Measurements from ENCODE around the gene SDF2.

The SDF2 gene

DNA sequence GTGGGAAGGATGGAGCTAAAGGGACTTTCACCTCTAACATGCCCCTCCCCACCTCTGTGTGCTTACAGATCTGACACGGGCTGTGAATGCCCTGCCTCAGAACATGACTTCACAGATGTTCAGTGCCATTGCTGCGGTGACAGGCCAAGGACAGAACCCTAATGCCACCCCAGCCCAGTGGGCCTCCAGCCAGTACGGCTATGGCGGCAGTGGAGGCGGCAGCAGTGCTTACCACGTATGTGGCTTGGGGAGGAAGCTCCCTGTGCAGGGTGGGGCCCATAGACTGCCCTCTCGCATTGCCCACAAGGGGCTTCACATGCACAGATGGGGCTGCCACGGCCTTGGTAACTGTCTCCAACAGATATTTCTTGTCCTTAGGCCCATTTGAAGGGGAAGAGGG, 38.6 kb upstream of the SDF2 start:
- peaks cover 42% of the 10 kb centered on the region for H3K36me3 ChIP-seq (ENCODE audit: insufficient read depth, low read length)
- H3K4me1 ChIP-seq (ENCODE audit: insufficient read depth, low read length) = no peaks in the 10 kb centered on the region; the same call in 1 of the 2 replicates
- H3K9ac ChIP-seq (ENCODE audit: low read depth, low read length) = no peak overlapping the region
- H3K9me3 ChIP-seq (ENCODE audit: control insufficient read depth, insufficient read depth, low read length) = no peaks in the 10 kb centered on the region

DNA sequence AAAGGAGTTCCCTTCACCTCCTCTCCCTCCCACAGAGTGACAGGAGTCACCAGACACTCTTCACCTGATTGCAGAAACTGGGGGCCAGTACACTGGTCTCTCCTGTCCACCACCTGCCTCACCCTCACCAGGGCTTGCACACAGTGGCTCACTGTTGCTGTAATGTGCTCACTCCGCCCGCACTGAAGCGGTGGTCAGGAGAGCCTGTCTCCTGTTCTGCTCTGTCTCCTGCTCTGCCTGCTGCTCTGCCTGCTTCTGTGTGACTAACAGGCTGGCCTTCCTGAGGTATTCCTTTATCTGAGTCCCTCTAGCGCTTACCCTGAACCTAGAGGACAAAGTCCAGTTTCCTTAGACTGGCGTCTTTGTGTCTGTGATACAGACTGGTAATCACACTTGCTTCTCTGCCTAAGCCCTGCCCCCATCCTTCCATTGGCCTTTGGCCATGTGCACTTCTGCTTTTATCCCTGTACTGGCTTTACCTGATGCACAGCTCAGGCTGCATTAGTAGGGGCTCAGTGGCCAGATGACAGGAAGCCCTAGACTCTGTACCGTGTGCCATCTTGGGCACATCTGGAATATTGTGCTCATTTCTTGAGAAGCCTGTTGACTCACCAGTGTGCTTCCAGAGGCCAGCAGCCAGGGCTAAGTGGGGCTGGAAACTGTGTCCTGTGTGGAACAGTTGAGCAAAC, 36.7 kb upstream of the SDF2 start:
- Histone ChIP-seq H3K9ac (ENCODE audit: low read depth, low read length) (no peak overlapping the region), H3K4me1 (ENCODE audit: insufficient read depth, low read length) (no peaks in the 10 kb centered on the region), H3K36me3 (ENCODE audit: insufficient read depth, low read length) (peaks cover 46% of the 10 kb centered on the region), H3K9me3 (ENCODE audit: control insufficient read depth, insufficient read depth, low read length) (no peaks in the 10 kb centered on the region)

GRCh38 chr17:28693869-28694268, 32.2 kb upstream of the SDF2 start:
- H3K9ac ChIP-seq (ENCODE audit: low read depth, low read length) = no peak overlapping the region
- peaks cover 46% of the 10 kb centered on the region for H3K36me3 ChIP-seq (ENCODE audit: insufficient read depth, low read length)
- H3K9me3 ChIP-seq (ENCODE audit: control insufficient read depth, insufficient read depth, low read length) = no peaks in the 10 kb centered on the region
- no peaks in the 10 kb centered on the region for H3K4me1 ChIP-seq (ENCODE audit: insufficient read depth, low read length)

- no peaks in the 10 kb centered on the region for H3K9me3 ChIP-seq (ENCODE audit: control insufficient read depth, insufficient read depth, low read length)
- H3K36me3 ChIP-seq (ENCODE audit: insufficient read depth, low read length) = peaks cover 59% of the 10 kb centered on the region
- no peaks in the 10 kb centered on the region for H3K4me1 ChIP-seq (ENCODE audit: insufficient read depth, low read length)
- no peak overlapping the region for H3K9ac ChIP-seq (ENCODE audit: low read depth, low read length)
These were observed 27.3 kb upstream of the SDF2 start for GRCh38 chr17:28689011-28689410.

DNA sequence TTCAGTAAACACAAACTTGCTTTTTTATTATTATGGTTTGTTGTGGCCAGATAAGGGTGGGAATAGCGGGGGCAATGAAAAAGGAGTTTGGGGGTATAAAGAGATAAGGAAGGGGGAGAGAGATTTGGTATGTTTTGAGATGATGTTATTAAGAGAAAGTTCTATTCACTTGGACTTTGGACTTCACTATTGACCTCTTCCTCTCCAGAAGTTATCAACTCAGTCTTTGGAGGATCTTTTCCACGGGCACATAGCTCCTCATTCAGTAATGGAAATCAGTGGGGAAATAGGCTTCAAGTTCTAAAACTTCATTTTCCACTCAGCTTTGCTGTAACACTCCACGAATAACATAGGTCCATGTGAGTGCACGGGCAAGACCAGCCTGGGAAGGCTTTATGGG, 26.8 kb upstream of the SDF2 start:
- Histone ChIP-seq H3K9me3 (ENCODE audit: control insufficient read depth, insufficient read depth, low read length) (no peaks in the 10 kb centered on the region), H3K9ac (ENCODE audit: low read depth, low read length) (no peak overlapping the region), H3K36me3 (ENCODE audit: insufficient read depth, low read length) (peaks cover 57% of the 10 kb centered on the region), H3K4me1 (ENCODE audit: insufficient read depth, low read length) (no peaks in the 10 kb centered on the region)

DNA sequence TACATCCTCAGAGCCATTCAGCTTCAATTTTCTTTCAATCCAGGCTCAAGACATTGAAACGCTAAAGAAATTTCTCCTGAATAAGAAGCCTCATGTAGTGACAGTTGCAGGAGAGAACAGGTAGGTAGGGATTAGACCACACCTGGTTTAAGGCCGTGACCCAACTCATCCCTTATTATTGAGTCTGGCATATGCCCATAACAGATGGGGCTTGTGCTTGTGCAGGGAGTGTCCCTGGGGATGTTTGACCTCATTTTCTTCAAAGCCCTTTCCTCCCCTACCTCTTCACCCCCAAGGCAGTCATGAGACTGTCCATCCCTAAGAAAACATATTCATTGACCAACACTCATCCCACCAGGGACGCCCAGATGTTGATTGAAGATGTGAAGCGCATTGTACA, 24.6 kb upstream of the SDF2 start:
- no peaks in the 10 kb centered on the region for H3K9me3 ChIP-seq (ENCODE audit: control insufficient read depth, insufficient read depth, low read length)
- H3K4me1 ChIP-seq (ENCODE audit: insufficient read depth, low read length) = no peaks in the 10 kb centered on the region
- H3K9ac ChIP-seq (ENCODE audit: low read depth, low read length) = no peak overlapping the region
- H3K36me3 ChIP-seq (ENCODE audit: insufficient read depth, low read length) = peaks cover 70% of the 10 kb centered on the region

GRCh38 chr17:28685366-28685765, 23.7 kb upstream of the SDF2 start:
- peaks cover 72% of the 10 kb centered on the region for H3K36me3 ChIP-seq (ENCODE audit: insufficient read depth, low read length)
- H3K9me3 ChIP-seq (ENCODE audit: control insufficient read depth, insufficient read depth, low read length) = no peaks in the 10 kb centered on the region
- H3K4me1 ChIP-seq (ENCODE audit: insufficient read depth, low read length) = no peaks in the 10 kb centered on the region
- no peak overlapping the region for H3K9ac ChIP-seq (ENCODE audit: low read depth, low read length)

- Histone ChIP-seq H3K9ac (ENCODE audit: low read depth, low read length) (no peak overlapping the region), H3K36me3 (ENCODE audit: insufficient read depth, low read length) (peaks cover 70% of the 10 kb centered on the region), H3K9me3 (ENCODE audit: control insufficient read depth, insufficient read depth, low read length) (no peaks in the 10 kb centered on the region), H3K4me1 (ENCODE audit: insufficient read depth, low read length) (no peaks in the 10 kb centered on the region)
These were observed 23.3 kb upstream of the SDF2 start for GRCh38 chr17:28684963-28685362.

DNA sequence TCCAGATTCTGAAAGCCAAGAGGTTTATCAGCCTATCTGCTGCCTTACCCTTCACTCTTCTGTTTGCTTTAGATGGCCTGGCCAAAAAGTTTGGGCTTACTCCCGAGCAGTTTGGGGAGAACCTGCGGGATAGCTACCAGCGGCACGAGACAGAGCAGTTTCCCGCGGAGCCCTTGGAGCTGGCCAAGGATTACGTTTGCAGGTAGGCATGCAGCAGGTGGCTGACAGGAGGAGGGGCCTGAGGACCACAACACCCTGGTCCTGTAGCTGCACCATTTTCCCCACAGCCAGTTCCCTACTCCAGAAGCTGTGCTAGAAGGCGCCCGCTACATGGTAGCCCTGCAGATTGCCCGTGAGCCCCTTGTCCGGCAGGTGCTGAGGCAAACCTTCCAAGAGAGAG, 20.9 kb upstream of the SDF2 start:
- Histone ChIP-seq H3K9ac (ENCODE audit: low read depth, low read length) (no peak overlapping the region), H3K36me3 (ENCODE audit: insufficient read depth, low read length) (peaks cover 63% of the 10 kb centered on the region), H3K4me1 (ENCODE audit: insufficient read depth, low read length) (no peaks in the 10 kb centered on the region), H3K9me3 (ENCODE audit: control insufficient read depth, insufficient read depth, low read length) (no peaks in the 10 kb centered on the region)

- no peak overlapping the region for H3K9ac ChIP-seq (ENCODE audit: low read depth, low read length)
- no peaks in the 10 kb centered on the region for H3K9me3 ChIP-seq (ENCODE audit: control insufficient read depth, insufficient read depth, low read length)
- H3K36me3 ChIP-seq (ENCODE audit: insufficient read depth, low read length) = peaks cover 55% of the 10 kb centered on the region
- H3K4me1 ChIP-seq (ENCODE audit: insufficient read depth, low read length) = no peaks in the 10 kb centered on the region
These were observed 14.3 kb upstream of the SDF2 start for GRCh38 chr17:28675980-28676379.

GRCh38 chr17:28675490-28675889, 13.8 kb upstream of the SDF2 start:
- peaks cover 54% of the 10 kb centered on the region for H3K36me3 ChIP-seq (ENCODE audit: insufficient read depth, low read length)
- H3K9me3 ChIP-seq (ENCODE audit: control insufficient read depth, insufficient read depth, low read length) = no peaks in the 10 kb centered on the region
- no peaks in the 10 kb centered on the region for H3K4me1 ChIP-seq (ENCODE audit: insufficient read depth, low read length)
- no peak overlapping the region for H3K9ac ChIP-seq (ENCODE audit: low read depth, low read length)

GRCh38 chr17:28669918-28670317, 8.2 kb upstream of the SDF2 start:
- H3K4me1 ChIP-seq (ENCODE audit: insufficient read depth, low read length) = no peaks in the 10 kb centered on the region
- H3K9me3 ChIP-seq (ENCODE audit: control insufficient read depth, insufficient read depth, low read length) = no peaks in the 10 kb centered on the region
- H3K36me3 ChIP-seq (ENCODE audit: insufficient read depth, low read length) = peaks cover 34% of the 10 kb centered on the region
- no peak overlapping the region for H3K9ac ChIP-seq (ENCODE audit: low read depth, low read length)

DNA sequence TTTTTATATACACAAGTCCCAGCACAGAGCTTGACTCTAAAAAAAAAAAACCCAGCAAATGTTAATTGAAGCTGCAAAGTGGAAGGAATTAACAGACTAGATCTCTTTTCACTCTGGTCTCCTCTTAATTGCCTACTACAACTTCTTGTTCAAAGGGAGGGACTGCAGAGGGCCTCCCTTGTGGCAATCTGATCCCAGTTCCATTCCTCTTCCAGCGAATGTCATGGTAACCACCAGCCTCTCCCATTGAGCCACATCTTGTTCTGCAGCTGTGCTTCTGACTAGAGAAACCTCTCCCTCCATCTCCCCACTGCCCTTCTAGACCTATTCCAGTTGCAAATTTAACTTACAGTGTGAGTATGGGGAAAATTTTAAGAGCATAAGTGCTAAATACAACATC, 6.2 kb upstream of the SDF2 start:
- Histone ChIP-seq H3K9ac (ENCODE audit: low read depth, low read length) (no peak overlapping the region), H3K4me1 (ENCODE audit: insufficient read depth, low read length) (peaks cover 6% of the 10 kb centered on the region), H3K36me3 (ENCODE audit: insufficient read depth, low read length) (peaks cover 21% of the 10 kb centered on the region), H3K9me3 (ENCODE audit: control insufficient read depth, insufficient read depth, low read length) (no peaks in the 10 kb centered on the region)

GRCh38 chr17:28665994-28666393, 4.3 kb upstream of the SDF2 start:
- Histone ChIP-seq H3K9ac (ENCODE audit: low read depth, low read length) (no peak overlapping the region), H3K9me3 (ENCODE audit: control insufficient read depth, insufficient read depth, low read length) (no peaks in the 10 kb centered on the region; the same call in 1 of the 2 replicates), H3K4me1 (ENCODE audit: insufficient read depth, low read length) (peaks cover 6% of the 10 kb centered on the region), H3K36me3 (ENCODE audit: insufficient read depth, low read length) (peaks cover 15% of the 10 kb centered on the region)

GRCh38 chr17:28663723-28664122, 2.0 kb upstream of the SDF2 start:
- no peaks in the 10 kb centered on the region; the same call in 1 of the 2 replicates for H3K9me3 ChIP-seq (ENCODE audit: control insufficient read depth, insufficient read depth, low read length)
- peaks cover 6% of the 10 kb centered on the region for H3K4me1 ChIP-seq (ENCODE audit: insufficient read depth, low read length)
- H3K36me3 ChIP-seq (ENCODE audit: insufficient read depth, low read length) = peaks cover 14% of the 10 kb centered on the region; the same call in 1 of the 2 replicates
- H3K9ac ChIP-seq (ENCODE audit: low read depth, low read length) = no peak overlapping the region

DNA sequence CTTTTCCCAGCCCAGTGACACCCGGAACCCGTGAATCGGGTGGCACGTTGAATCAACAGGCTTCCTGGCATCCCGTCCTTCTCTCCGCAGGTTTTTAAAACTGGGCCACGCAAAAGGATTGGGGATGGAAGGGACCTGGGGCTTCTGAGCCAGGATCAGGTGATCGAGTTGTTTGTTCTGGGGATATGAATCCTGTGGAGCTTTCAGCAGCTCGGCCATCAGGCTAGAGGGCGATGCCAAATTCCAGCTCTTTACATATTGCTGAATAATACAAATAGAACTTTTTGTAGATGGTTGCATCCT, 772 bp upstream of the SDF2 start:
- Histone ChIP-seq H3K36me3 (ENCODE audit: insufficient read depth, low read length) (peaks cover 20% of the 10 kb centered on the region), H3K9me3 (ENCODE audit: control insufficient read depth, insufficient read depth, low read length) (no peaks in the 10 kb centered on the region; the same call in 1 of the 2 replicates), H3K4me1 (ENCODE audit: insufficient read depth, low read length) (peaks cover 6% of the 10 kb centered on the region), H3K9ac (ENCODE audit: low read depth, low read length) (peak overlapping the region; percentile 100)
